ENCODE results near the gene YAE1. TPM values are rescaled to one million over a fixed set of nuclear protein-coding genes. Genes with fewer than 3 reads are reported as not detected.

YAE1 gene
- total RNA-seq, 1 experiment from 2014 or later, result 21.9 TPM

- no peak overlapping the region for H3K27ac Mint-ChIP-seq
- H3K4me1 Mint-ChIP-seq, result peaks cover 11% of the 10 kb centered on the region
- H3K9me3 Mint-ChIP-seq, result peaks cover 3% of the 10 kb centered on the region; the same call in 1 of the 2 replicates
- DNase-seq (ENCODE audit: low spot score) (no peak), ATAC-seq (no peak)
- no peak for TF ChIP-seq FOXJ3 (CRISPR knock-in tag; IDR thresholded peaks at IDR 0.05; ENCODE audit: borderline replicate concordance)
- TF ChIP-seq CREM (CRISPR knock-in tag; IDR thresholded peaks at IDR 0.05), result no peak
- TF ChIP-seq ZNF671 (CRISPR knock-in tag; IDR thresholded peaks at IDR 0.05), result no peak
- TF ChIP-seq ELF4 (CRISPR knock-in tag; IDR thresholded peaks at IDR 0.05; ENCODE audit: low read depth), result no peak
- no peak for TF ChIP-seq NR2C2 (CRISPR knock-in tag; IDR thresholded peaks at IDR 0.05)
- no peak for TF ChIP-seq ATF1 (CRISPR knock-in tag; IDR thresholded peaks at IDR 0.05)
- TF ChIP-seq SOX15 (CRISPR knock-in tag; IDR thresholded peaks at IDR 0.05), result no peak
- TF ChIP-seq ZNF121 (CRISPR knock-in tag; IDR thresholded peaks at IDR 0.05), result no peak
- TF ChIP-seq, protein P1, sequence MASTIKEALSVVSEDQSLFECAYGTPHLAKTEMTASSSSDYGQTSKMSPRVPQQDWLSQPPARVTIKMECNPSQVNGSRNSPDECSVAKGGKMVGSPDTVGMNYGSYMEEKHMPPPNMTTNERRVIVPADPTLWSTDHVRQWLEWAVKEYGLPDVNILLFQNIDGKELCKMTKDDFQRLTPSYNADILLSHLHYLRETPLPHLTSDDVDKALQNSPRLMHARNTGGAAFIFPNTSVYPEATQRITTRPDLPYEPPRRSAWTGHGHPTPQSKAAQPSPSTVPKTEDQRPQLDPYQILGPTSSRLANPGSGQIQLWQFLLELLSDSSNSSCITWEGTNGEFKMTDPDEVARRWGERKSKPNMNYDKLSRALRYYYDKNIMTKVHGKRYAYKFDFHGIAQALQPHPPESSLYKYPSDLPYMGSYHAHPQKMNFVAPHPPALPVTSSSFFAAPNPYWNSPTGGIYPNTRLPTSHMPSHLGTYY (CRISPR knock-in tag; IDR thresholded peaks at IDR 0.05), result no peak
- no peak for TF ChIP-seq NFATC4 (CRISPR knock-in tag; IDR thresholded peaks at IDR 0.05)
- TF ChIP-seq JUN (CRISPR knock-in tag; IDR thresholded peaks at IDR 0.05), result no peak
- no peak for TF ChIP-seq NFE2L1 (CRISPR knock-in tag; IDR thresholded peaks at IDR 0.05)
- H3K36me3 Mint-ChIP-seq, result no peaks in the 10 kb centered on the region
- ChIA-PET POLR2A (no interaction called here), CTCF (no interaction called here)
- no peaks in the 10 kb centered on the region; the same call in 1 of the 2 replicates for H3K27me3 Mint-ChIP-seq (ENCODE audit: low read depth)
- H3K4me3 Mint-ChIP-seq, result no peak overlapping the region
Observed at GRCh38 chr7:39557222-39557621, 9.0 kb upstream of the YAE1 start.

DNA sequence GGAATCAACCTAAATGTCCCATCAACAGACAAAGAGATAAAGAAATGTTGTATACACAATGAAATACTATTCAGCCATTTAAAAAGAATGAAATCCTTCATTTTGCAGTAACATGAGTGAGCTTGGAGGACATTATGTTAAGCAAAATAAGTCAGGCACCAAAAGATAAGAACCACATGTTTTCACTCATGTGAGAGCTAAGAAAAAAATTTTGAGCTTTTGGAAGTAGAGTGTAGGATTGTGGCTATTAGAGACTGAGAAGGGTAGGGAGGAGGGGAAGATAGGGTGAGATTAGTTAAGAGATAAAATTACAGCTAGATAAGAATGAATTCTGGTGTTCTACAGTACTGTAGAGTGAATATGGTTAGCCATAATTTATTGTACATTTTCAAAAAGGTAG is 8.3 kb upstream of the YAE1 start:
- ChIA-PET POLR2A (no interaction called here), CTCF (no interaction called here)
- TF ChIP-seq ZBTB21 (CRISPR knock-in tag; IDR thresholded peaks at IDR 0.05; ENCODE audit: borderline replicate concordance), result no peak
- no peak for TF ChIP-seq SOX15 (CRISPR knock-in tag; IDR thresholded peaks at IDR 0.05)
- no peak for TF ChIP-seq NFYB (CRISPR knock-in tag; conservative IDR thresholded peaks at IDR 0.05; ENCODE audit: low read depth)
- TF ChIP-seq ZNF317 (CRISPR knock-in tag; IDR thresholded peaks at IDR 0.05; ENCODE audit: borderline replicate concordance, low read depth), result no peak
- TF ChIP-seq SMAD4 (CRISPR knock-in tag; IDR thresholded peaks at IDR 0.05), result no peak
- TF ChIP-seq ZBTB43 (CRISPR knock-in tag; IDR thresholded peaks at IDR 0.05), result no peak
- TF ChIP-seq, protein P2, sequence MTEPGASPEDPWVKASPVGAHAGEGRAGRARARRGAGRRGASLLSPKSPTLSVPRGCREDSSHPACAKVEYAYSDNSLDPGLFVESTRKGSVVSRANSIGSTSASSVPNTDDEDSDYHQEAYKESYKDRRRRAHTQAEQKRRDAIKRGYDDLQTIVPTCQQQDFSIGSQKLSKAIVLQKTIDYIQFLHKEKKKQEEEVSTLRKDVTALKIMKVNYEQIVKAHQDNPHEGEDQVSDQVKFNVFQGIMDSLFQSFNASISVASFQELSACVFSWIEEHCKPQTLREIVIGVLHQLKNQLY (CRISPR knock-in tag; IDR thresholded peaks at IDR 0.05), result no peak
- TF ChIP-seq STAT6 (CRISPR knock-in tag; conservative IDR thresholded peaks at IDR 0.05; ENCODE audit: low read depth), result no peak
- TF ChIP-seq ZNF232 (CRISPR knock-in tag; IDR thresholded peaks at IDR 0.05), result no peak
- TF ChIP-seq TEAD4 (CRISPR knock-in tag; IDR thresholded peaks at IDR 0.05), result no peak
- no peak for TF ChIP-seq ETV6 (CRISPR knock-in tag; IDR thresholded peaks at IDR 0.05)
- no peak for TF ChIP-seq SP1 (CRISPR knock-in tag; conservative IDR thresholded peaks at IDR 0.05)
- no peak for TF ChIP-seq CREB1 (CRISPR knock-in tag; IDR thresholded peaks at IDR 0.05)
- no peak for TF ChIP-seq CBFB (CRISPR knock-in tag; IDR thresholded peaks at IDR 0.05; ENCODE audit: low read depth)
- TF ChIP-seq OVOL2 (CRISPR knock-in tag; IDR thresholded peaks at IDR 0.05; ENCODE audit: borderline replicate concordance), result no peak
- Mint-ChIP-seq H3K36me3 (no peaks in the 10 kb centered on the region), H3K4me3 (no peak overlapping the region), H3K27ac (no peak overlapping the region), H3K9me3 (peaks cover 3% of the 10 kb centered on the region; the same call in 1 of the 2 replicates), H3K27me3 (ENCODE audit: low read depth) (no peaks in the 10 kb centered on the region; the same call in 1 of the 2 replicates), H3K4me1 (peaks cover 11% of the 10 kb centered on the region)
- ATAC-seq, result no peak
- DNase-seq (ENCODE audit: low spot score), result no peak

Data from WTC11 (cell line).